ENCODE measurements around the gene MROH9. TPM values are rescaled to one million over a fixed set of nuclear protein-coding genes. Genes with fewer than 3 reads are reported as not detected.

The MROH9 gene, protein sequence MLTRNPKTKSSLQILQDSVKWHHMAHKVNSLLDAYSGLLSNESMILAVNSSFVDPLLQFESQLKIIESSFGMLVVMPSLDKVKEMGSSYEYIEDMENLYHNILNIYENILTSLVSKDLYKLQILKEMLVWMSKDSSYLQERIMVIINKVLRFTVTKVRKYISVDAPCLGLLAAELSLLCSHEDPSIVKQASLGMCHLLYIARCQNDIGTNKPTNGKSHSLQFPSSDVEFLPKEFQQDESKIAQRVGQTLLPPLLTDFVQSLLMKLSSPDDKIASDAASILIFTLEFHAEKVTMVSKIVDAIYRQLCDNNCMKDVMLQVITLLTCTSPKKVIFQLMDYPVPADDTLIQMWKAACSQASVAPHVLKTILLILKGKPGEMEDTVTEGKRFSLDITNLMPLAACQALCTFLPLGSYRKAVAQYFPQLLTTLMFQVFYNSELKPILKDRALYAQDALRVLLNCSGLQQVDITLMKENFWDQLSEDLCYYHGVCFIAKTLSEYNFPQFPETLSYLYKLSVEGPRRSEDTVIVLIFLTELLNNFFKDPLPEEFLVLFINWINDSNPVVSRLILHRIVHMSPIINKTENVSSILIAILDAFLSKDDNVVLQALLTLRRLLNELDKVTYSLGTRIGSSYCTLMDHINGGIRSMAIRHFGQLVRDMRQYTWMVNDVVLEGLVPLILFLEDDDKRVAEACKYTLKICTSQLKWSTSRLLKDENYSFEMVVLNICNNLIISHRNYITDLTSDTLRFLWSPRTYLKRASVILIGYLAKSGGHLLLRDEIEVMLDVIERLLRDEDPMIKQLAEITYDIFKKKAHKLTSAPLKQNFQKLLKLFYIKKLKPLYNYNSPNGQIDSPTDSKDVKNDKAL
- total RNA-seq (2021; fragmentation: NEBNext Ultra II Directional; extraction: Animal tissue kit (Norgen Biotek cat#: 25700)) (not detected in 2 replicates), polyA plus RNA-seq (2011; rRNA removed) (not detected in 2 replicates), polyA minus RNA-seq (2011; rRNA and poly(A)+ RNA removed) (not detected in 2 replicates)
- not detected for polyA plus RNA-seq (2011; cell fraction: cytosol; rRNA removed)
- not detected for polyA plus RNA-seq (2011; cell fraction: nucleus; rRNA removed)
- polyA plus RNA-seq (2012, experiment 1 of 2) = not detected in 4 replicates
- polyA plus RNA-seq (2012, experiment 2 of 2) = not detected
- not detected for polyA plus RNA-seq (2013, experiment 1 of 2)
- polyA plus RNA-seq (2013, experiment 2 of 2) = not detected
- polyA minus RNA-seq (2011; cell fraction: cytosol; rRNA and poly(A)+ RNA removed) = not detected
- polyA minus RNA-seq (2011; cell fraction: nucleus; rRNA and poly(A)+ RNA removed) = not detected
- long read RNA-seq, experiment 1 = 0 reads
- long read RNA-seq, experiment 2 = 0 reads

- no peaks in the 10 kb centered on the region for H3K36me3 ChIP-seq (ENCODE audit: control insufficient read depth in 2 of 4, insufficient read depth in 4 of 4, low read length in 3 of 4)
- no peak within 1 kb of the TSS for H4K5ac ChIP-seq (ENCODE audit: insufficient read length, low read depth, low read length)
- H3K23ac ChIP-seq (ENCODE audit: insufficient read length) = no peak within 1 kb of the TSS
- H3K27ac ChIP-seq (ENCODE audit: low read depth, low read length) = no peak within 1 kb of the TSS
- no peaks in the 10 kb centered on the region for H3K23me2 ChIP-seq (ENCODE audit: low read depth, low read length)
- H2BK12ac ChIP-seq (ENCODE audit: low read depth, low read length) = no peak within 1 kb of the TSS
- H2AFZ ChIP-seq (ENCODE audit: low read length) = no peak within 1 kb of the TSS
- no peaks in the 10 kb centered on the region for H3K9me3 ChIP-seq (ENCODE audit: insufficient read depth in 2 of 2, low read depth in 1 of 2, low read length in 1 of 2)
- POLR2A ChIA-PET (ENCODE audit: partially characterized antibody) = no interaction called here
- no peak within 1 kb of the TSS for H3K4me3 ChIP-seq (ENCODE audit: extremely low read depth in 1 of 4, insufficient read depth in 2 of 4, low read depth in 3 of 4, low read length in 4 of 4)
- CTCF ChIA-PET (ENCODE audit: partially characterized antibody) = no interaction called here
- H2AK5ac ChIP-seq (ENCODE audit: low read depth, low read length) = no peak within 1 kb of the TSS
- no peak within 1 kb of the TSS for H2BK5ac ChIP-seq (ENCODE audit: low read depth, low read length)
- H3K9ac ChIP-seq (replicated peaks in 1 of 4; ENCODE audit: extremely low read depth in 1 of 4, low read depth in 3 of 4, low read length in 3 of 4) = no peak within 1 kb of the TSS
- H3K4ac ChIP-seq (replicated peaks; ENCODE audit: insufficient read length, low read depth, low read length) = no peak within 1 kb of the TSS
- 96% methylated on average over 2 of the region's 2 CpGs; no CpG with 5 or more reads in 1 of the 2 experiments for WGBS, 2 experiments (ENCODE audit: extremely low coverage in 1 of 2, insufficient coverage in 1 of 2, insufficient read length in 1 of 2, insufficient replicate concordance in 2 of 2, low coverage in 1 of 2, low lambda C conversion rate in 2 of 2, missing lambda C conversion rate in 1 of 2)
- FAIRE-seq (no peak), DNase-seq (ENCODE audit: low read depth in 1 of 2, low spot score in 2 of 2) (no peak)
- H4K91ac ChIP-seq (replicated peaks; ENCODE audit: insufficient read length, low read length) = no peak within 1 kb of the TSS
- no peak within 1 kb of the TSS for H4K8ac ChIP-seq (ENCODE audit: extremely low read depth, insufficient read depth, low read length)
- H3K14ac ChIP-seq (ENCODE audit: insufficient read length) = no peak within 1 kb of the TSS
- no peak within 1 kb of the TSS for H3K4me2 ChIP-seq (ENCODE audit: insufficient read depth in 1 of 2, low read depth in 2 of 2, low read length in 2 of 2)
- no peaks in the 10 kb centered on the region for H3K27me3 ChIP-seq (replicated peaks in 1 of 4; ENCODE audit: control insufficient read depth in 3 of 4, extremely low read depth in 1 of 4, insufficient read depth in 3 of 4, low read length in 3 of 4)
- no peak within 1 kb of the TSS for H2BK15ac ChIP-seq (ENCODE audit: low read length)
- no peak within 1 kb of the TSS for H3K56ac ChIP-seq (replicated peaks; ENCODE audit: insufficient read length, low read depth, low read length)
- TF ChIP-seq CBX8 (IDR thresholded peaks at IDR 0.05; ENCODE audit: borderline replicate concordance, low read depth, low read length) = no peak
- no peak for TF ChIP-seq KDM1A (IDR thresholded peaks at IDR 0.05; ENCODE audit: borderline replicate concordance, low read length)
- no peak for TF ChIP-seq ASH2L (IDR thresholded peaks at IDR 0.05; ENCODE audit: low read length)
- no peak for TF ChIP-seq BCL11A (IDR thresholded peaks at IDR 0.05; ENCODE audit: low read depth in 2 of 2, low read length in 2 of 2)
- no peak for TF ChIP-seq RBBP5 (IDR thresholded peaks at IDR 0.05; ENCODE audit: borderline replicate concordance, low read depth, low read length)
- no peak within 1 kb of the TSS for H2BK20ac ChIP-seq (ENCODE audit: low read length)
- H3K79me2 ChIP-seq (ENCODE audit: control insufficient read depth in 1 of 2, insufficient read depth in 2 of 2, low read length in 2 of 2) = no peaks in the 10 kb centered on the region
- H3K79me1 ChIP-seq (ENCODE audit: low read depth, low read length) = no peaks in the 10 kb centered on the region
- peaks cover 0 to 4% (median 1%) of the 10 kb centered on the region in 4 experiments; a peak in 2 of 7 replicates for H3K4me1 ChIP-seq (replicated peaks in 1 of 4; ENCODE audit: control insufficient read depth in 3 of 4, insufficient read depth in 4 of 4, low read length in 3 of 4)
- H2BK120ac ChIP-seq (replicated peaks; ENCODE audit: low read depth, low read length) = no peak within 1 kb of the TSS
- H4K20me1 ChIP-seq (replicated peaks in 1 of 2; ENCODE audit: control insufficient read depth in 1 of 2, insufficient read depth in 2 of 2, low read length in 2 of 2) = no peaks in the 10 kb centered on the region
- no peak within 1 kb of the TSS for H3K18ac ChIP-seq (ENCODE audit: extremely low read depth, low read length)
Observed at GRCh38 chr1:170935231-170935630, at the start of gene MROH9. MROH9 (plus strand) TSS chr1:170935534; CDS start chr1:170945557, 10,023 bp downstream.
